Uterus (tissue), 4 donors: ENCODE results near the gene ARAP2. TPM values are rescaled to one million over a fixed set of nuclear protein-coding genes. Genes with fewer than 3 reads are reported as not detected.

Source experiments
- DNase-seq, 2 donors: peaks; one replicate each; pipeline ENCODE4 v3.0.0-alpha.2; 2019 to 2020
- H3K27ac ChIP-seq, 2 donors: fragments of 200-600 bp; sonication (generic); 1 replicate in 1 of 2; 2 replicates in 1 of 2; pipeline ENCODE4 v1.5.1; 2016 to 2018
- H3K27me3 ChIP-seq, 2 donors: fragments of 200-600 bp; sonication (generic); one replicate each; pipeline ENCODE4 v1.5.1; 2018 to 2019; ENCODE audit warnings: control low read depth in 1 of 2
- H3K36me3 ChIP-seq, 2 donors: fragments of 200-600 bp; sonication (generic); one replicate each; pipeline ENCODE4 v1.5.1; 2019; ENCODE audit warnings: control low read depth in 1 of 2
- H3K4me1 ChIP-seq, 2 donors: fragments of 200-600 bp; sonication (generic); one replicate each; pipeline ENCODE4 v1.5.1; 2018 to 2019; ENCODE audit warnings: control low read depth in 1 of 2
- H3K4me3 ChIP-seq, 2 donors: fragments of 200-600 bp; sonication (generic); 1 replicate in 1 of 2; 2 replicates in 1 of 2; pipeline ENCODE4 v1.5.1; 2018 to 2019; ENCODE audit warnings: mild to moderate bottlenecking in 1 of 2
- H3K9me3 ChIP-seq, 2 donors: fragments of 200-600 bp; sonication (generic); one replicate each; pipeline ENCODE4 v1.5.1; 2019; ENCODE audit warnings: control low read depth in 1 of 2
- CTCF ChIP-seq, 4 experiments: fragments of 200-600 bp in 2 of 4; fragments of 450-650 bp in 2 of 4; sonication (generic) in 2 of 4; IDR thresholded peaks; one replicate each; pipeline ENCODE4 v1.5.1; 2016 to 2019; ENCODE audit warnings: antibody characterized with exemption in 4 of 4, mild to moderate bottlenecking in 2 of 4, moderate library complexity in 1 of 4
- POLR2A ChIP-seq, 2 donors: fragments of 450-650 bp; IDR thresholded peaks; one replicate each; pipeline ENCODE4 v1.6.1; 2016; ENCODE audit warnings: antibody characterized with exemption in 2 of 2, mild to moderate bottlenecking in 1 of 2, moderate library complexity in 1 of 2
- intact Hi-C: fragments of 100-400 bp; cut with DNase I; formaldehyde crosslinking; loops from one replicate; pipeline ENCODE4 v1.15.1; 2023; ENCODE audit warnings: low total_unique reads
- total RNA-seq, 4 donors: library from RNA; depleted of rRNA in 3 of 4; stranded (reverse); fragments of >200 nt in 3 of 4; gene quantifications; one replicate each; pipeline versions ENCODE4 v1.1.0 to v1.2.4, GENCODE V29; 2014 to 2023
- donor health status: DM: yes; HTN: yes; CAD: no.

ARAP2 gene
- total RNA-seq, 4 donors from 2014 or later, result 10.5 to 134 (median 27.1) TPM

GRCh38 chr4:36091997-36092396, 152.3 kb downstream of the ARAP2 start:
- intact Hi-C loops, result no loop called here
- Histone ChIP-seq H3K4me1 (no peaks in the 10 kb centered on the region), H3K9me3 (no peaks in the 10 kb centered on the region), H3K27ac (no peak overlapping the region), H3K4me3 (no peak overlapping the region), H3K27me3 (no peaks in the 10 kb centered on the region), H3K36me3 (no peaks in the 10 kb centered on the region)
- no peak for TF ChIP-seq POLR2A (IDR thresholded peaks at IDR 0.05)
- no peak for TF ChIP-seq CTCF (IDR thresholded peaks at IDR 0.05)
- no peak for DNase-seq

- no peak for DNase-seq
- H3K27ac ChIP-seq, result no peak overlapping the region
Observed at GRCh38 chr4:36088542-36088941, 155.8 kb downstream of the ARAP2 start.

DNA sequence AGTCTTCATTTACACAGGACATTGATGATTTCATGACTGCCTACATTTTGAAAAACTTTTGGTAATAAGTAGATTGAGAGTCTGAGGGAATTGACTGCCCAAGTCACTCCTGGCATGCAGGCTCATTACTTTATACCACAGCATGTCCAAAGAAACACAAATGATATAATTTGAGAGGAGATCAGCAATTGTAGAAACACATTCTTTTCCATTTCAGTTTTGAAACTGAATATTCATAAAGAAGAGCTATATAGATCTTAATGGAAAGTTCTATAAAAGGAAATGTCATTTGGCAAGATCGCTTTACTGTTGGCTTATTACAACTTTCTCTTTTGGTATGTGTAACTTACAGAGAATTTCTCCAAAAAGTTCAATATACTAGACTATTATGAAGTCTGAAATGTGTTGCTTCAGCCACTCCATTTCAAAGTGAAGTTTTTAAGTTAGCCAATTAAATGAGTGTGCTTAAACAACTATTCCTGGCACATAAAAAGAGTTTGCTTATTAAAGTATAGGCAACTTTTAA, 158.0 kb downstream of the ARAP2 start:
- no peak for DNase-seq
- no peaks in the 10 kb centered on the region for H3K27me3 ChIP-seq
- no peak overlapping the region for H3K27ac ChIP-seq
- no peaks in the 10 kb centered on the region for H3K9me3 ChIP-seq
- H3K4me1 ChIP-seq, result no peaks in the 10 kb centered on the region
- TF ChIP-seq CTCF (IDR thresholded peaks at IDR 0.05) (no peak), POLR2A (IDR thresholded peaks at IDR 0.05) (no peak)
- no peak overlapping the region for H3K4me3 ChIP-seq
- intact Hi-C loops, result no loop called here
- no peaks in the 10 kb centered on the region for H3K36me3 ChIP-seq

More at GRCh38 chr4:36088542-36088941, 155.8 kb downstream of the ARAP2 start:
- no peaks in the 10 kb centered on the region for H3K9me3 ChIP-seq
- H3K4me1 ChIP-seq, result no peaks in the 10 kb centered on the region
- intact Hi-C loops, result no loop called here
- TF ChIP-seq CTCF (IDR thresholded peaks at IDR 0.05) (no peak), POLR2A (IDR thresholded peaks at IDR 0.05) (no peak)
- no peaks in the 10 kb centered on the region for H3K36me3 ChIP-seq
- no peak overlapping the region for H3K4me3 ChIP-seq
- H3K27me3 ChIP-seq, result no peaks in the 10 kb centered on the region

DNA sequence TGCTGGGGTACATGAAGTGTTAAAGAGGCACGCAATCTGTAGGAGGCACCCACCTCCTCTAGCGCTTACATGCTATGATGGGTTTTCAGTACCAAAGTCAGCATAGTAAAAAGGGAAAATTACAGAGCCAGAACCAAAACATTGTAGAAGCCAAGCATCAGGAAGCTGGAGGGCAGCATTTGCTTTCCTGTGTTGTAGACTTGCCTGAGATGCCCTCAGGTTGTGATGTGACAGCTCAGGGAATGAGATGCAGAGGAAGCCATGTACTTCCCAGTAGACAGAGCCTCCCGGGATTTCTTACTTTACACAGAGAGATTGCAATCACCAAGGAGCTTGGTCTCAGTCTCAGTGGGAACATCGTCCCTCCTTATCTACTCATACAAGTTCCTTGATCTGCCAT, 161.5 kb downstream of the ARAP2 start:
- Histone ChIP-seq H3K27ac (no peak overlapping the region), H3K27me3 (no peaks in the 10 kb centered on the region), H3K9me3 (no peaks in the 10 kb centered on the region), H3K4me1 (no peaks in the 10 kb centered on the region), H3K36me3 (no peaks in the 10 kb centered on the region), H3K4me3 (no peak overlapping the region)
- TF ChIP-seq CTCF (IDR thresholded peaks at IDR 0.05) (no peak), POLR2A (IDR thresholded peaks at IDR 0.05) (no peak)
- no peak for DNase-seq
- intact Hi-C loops, result no loop called here

DNA sequence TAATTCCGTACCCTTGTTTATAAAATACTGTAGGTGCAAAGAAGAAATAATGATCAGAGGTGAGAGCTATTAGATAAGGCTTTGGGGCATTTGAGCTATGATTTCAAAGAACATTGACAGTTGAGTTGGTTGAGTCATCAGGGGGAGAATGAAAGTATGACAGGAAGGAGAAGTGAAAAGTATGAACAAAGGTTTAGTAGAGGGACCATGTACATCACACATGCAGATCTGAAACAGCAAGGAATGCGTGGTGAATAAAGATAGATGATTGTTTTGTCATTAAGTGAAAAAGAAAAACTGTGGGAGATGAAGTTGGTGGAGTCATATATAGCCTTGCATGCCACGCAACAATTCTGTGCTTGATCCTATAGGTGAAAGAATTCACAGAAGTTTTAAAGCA, 163.1 kb downstream of the ARAP2 start:
- Histone ChIP-seq H3K4me1 (no peaks in the 10 kb centered on the region), H3K4me3 (no peak overlapping the region), H3K36me3 (no peaks in the 10 kb centered on the region), H3K27me3 (no peaks in the 10 kb centered on the region), H3K9me3 (no peaks in the 10 kb centered on the region), H3K27ac (no peak overlapping the region)
- DNase-seq, result no peak
- intact Hi-C loops, result no loop called here
- TF ChIP-seq POLR2A (IDR thresholded peaks at IDR 0.05) (no peak), CTCF (IDR thresholded peaks at IDR 0.05) (no peak)
